Breast epithelium (tissue), 4 donors: ENCODE measurements around the gene UBR3. TPM values are rescaled to one million over a fixed set of nuclear protein-coding genes. Genes with fewer than 3 reads are reported as not detected.

Experiments used
- DNase-seq, 2 donors: peaks; one replicate each; pipeline ENCODE4 v3.0.0-alpha.2; 2019; ENCODE audit warnings: low spot score in 2 of 2
- H3K27ac ChIP-seq, 2 donors: fragments of 200-600 bp; sonication (generic) in 1 of 2; one replicate each; pipeline ENCODE4 v1.5.1; 2016 to 2019; ENCODE audit warnings: mild to moderate bottlenecking in 1 of 2
- H3K27me3 ChIP-seq, 2 donors: fragments of 200-600 bp; sonication (generic) in 1 of 2; one replicate each; pipeline versions ENCODE4 v1.5.1 to v1.6.0; 2017 to 2019; ENCODE audit warnings: control low read depth in 1 of 2, mild to moderate bottlenecking in 1 of 2
- H3K36me3 ChIP-seq: fragments of 200-600 bp; one replicate; pipeline ENCODE4 v1.5.1; 2019
- H3K4me1 ChIP-seq, 2 donors: fragments of 200-600 bp; sonication (generic); one replicate each; pipeline ENCODE4 v1.5.1; 2016 to 2019; ENCODE audit warnings: control low read depth in 1 of 2
- H3K4me3 ChIP-seq, 3 donors: fragments of 200-600 bp; sonication (generic); 1 replicate in 2 of 3; 2 replicates in 1 of 3; pipeline ENCODE4 v1.5.1; 2016 to 2019; ENCODE audit warnings: mild to moderate bottlenecking in 3 of 3, moderate library complexity in 2 of 3
- H3K9me3 ChIP-seq, 2 donors: fragments of 200-600 bp; sonication (generic) in 1 of 2; one replicate each; pipeline ENCODE4 v1.5.1; 2016 to 2019; ENCODE audit warnings: control low read depth in 1 of 2
- POLR2A ChIP-seq: fragments of 450-650 bp; IDR thresholded peaks from one replicate; pipeline ENCODE4 v1.6.1; 2016; ENCODE audit warnings: antibody characterized with exemption, mild to moderate bottlenecking, moderate library complexity
- POLR2AphosphoS5 ChIP-seq, 3 donors: sonication (generic); formaldehyde crosslinking; IDR thresholded peaks; one replicate each; pipeline ENCODE4 v1.6.1; 2017; ENCODE audit warnings: antibody characterized with exemption in 3 of 3
- intact Hi-C: fragments of 100-400 bp; cut with DNase I; formaldehyde crosslinking; loops from one replicate; pipeline ENCODE4 v1.15.1; 2023; ENCODE audit warnings: low total_unique reads
- total RNA-seq, 3 donors: library from RNA; depleted of rRNA; stranded (reverse); fragments of >200 nt; gene quantifications; one replicate each; pipeline ENCODE4 v1.1.0, GENCODE V29; 2016
- TF ChIP-seq, protein P1 (sequence below), 3 donors: fragments of 450-650 bp; IDR thresholded peaks; one replicate each; pipeline ENCODE4 v1.5.1; 2016 to 2017; ENCODE audit warnings: antibody characterized with exemption in 3 of 3, mild to moderate bottlenecking in 3 of 3, moderate library complexity in 3 of 3

The UBR3 gene
- total RNA-seq, 3 donors from 2014 or later = 75.7 to 110 (median 108) TPM

DNA sequence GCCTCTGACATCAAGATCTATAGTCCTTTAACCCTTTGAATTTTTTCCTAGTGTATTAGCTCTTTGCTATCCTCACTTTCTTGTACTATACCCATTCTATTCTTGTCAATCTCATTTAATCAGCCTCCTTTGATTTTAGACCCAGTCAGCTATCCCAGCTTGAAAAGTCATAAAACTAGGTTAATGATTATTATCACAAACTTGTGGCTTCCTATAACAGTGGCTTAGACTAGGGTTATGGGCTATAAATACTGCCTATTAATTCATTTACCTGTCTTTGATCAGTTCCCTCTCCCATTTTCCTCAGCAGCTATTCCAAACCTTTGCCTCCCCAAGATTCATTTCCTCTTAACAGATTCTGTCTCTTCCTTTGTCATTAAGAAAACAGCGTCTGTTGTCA is 174.8 kb downstream of the UBR3 start:
- no peak overlapping the region for H3K4me3 ChIP-seq
- H3K9me3 ChIP-seq = peaks cover 0 to 7% of the 10 kb centered on the region in 2 donors
- TF ChIP-seq, protein P1, sequence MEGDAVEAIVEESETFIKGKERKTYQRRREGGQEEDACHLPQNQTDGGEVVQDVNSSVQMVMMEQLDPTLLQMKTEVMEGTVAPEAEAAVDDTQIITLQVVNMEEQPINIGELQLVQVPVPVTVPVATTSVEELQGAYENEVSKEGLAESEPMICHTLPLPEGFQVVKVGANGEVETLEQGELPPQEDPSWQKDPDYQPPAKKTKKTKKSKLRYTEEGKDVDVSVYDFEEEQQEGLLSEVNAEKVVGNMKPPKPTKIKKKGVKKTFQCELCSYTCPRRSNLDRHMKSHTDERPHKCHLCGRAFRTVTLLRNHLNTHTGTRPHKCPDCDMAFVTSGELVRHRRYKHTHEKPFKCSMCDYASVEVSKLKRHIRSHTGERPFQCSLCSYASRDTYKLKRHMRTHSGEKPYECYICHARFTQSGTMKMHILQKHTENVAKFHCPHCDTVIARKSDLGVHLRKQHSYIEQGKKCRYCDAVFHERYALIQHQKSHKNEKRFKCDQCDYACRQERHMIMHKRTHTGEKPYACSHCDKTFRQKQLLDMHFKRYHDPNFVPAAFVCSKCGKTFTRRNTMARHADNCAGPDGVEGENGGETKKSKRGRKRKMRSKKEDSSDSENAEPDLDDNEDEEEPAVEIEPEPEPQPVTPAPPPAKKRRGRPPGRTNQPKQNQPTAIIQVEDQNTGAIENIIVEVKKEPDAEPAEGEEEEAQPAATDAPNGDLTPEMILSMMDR (IDR thresholded peaks at IDR 0.05) = no peak
- no peak for TF ChIP-seq POLR2AphosphoS5 (IDR thresholded peaks at IDR 0.05)
- TF ChIP-seq POLR2A = no peak
- no peak for DNase-seq
- H3K4me1 ChIP-seq = no peaks in the 10 kb centered on the region
- no peaks in the 10 kb centered on the region for H3K27me3 ChIP-seq
- no peaks in the 10 kb centered on the region for H3K36me3 ChIP-seq
- intact Hi-C loops = no loop called here
- no peak overlapping the region for H3K27ac ChIP-seq

DNA sequence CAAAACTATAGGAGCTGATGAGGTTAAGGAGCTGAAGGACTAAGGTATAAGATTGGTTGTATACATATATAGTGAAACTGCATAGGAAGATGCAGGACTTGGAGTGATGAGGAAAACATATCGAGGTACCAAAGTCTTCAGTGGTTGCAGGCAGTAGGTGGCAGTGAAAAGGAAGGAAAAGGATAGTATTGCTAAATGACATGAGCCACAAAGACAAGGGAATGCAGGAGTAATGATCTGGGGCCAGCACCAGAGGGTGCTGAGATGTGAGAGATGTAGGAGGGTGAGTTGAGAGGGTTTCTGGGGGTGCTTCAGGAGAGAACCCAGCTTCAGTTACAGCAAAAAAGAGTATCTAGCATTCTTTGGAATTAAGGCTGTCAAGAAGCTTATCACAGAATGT is 178.4 kb downstream of the UBR3 start:
- Histone ChIP-seq H3K36me3 (no peaks in the 10 kb centered on the region), H3K9me3 (no peaks in the 10 kb centered on the region)
- intact Hi-C loops = no loop called here

DNA sequence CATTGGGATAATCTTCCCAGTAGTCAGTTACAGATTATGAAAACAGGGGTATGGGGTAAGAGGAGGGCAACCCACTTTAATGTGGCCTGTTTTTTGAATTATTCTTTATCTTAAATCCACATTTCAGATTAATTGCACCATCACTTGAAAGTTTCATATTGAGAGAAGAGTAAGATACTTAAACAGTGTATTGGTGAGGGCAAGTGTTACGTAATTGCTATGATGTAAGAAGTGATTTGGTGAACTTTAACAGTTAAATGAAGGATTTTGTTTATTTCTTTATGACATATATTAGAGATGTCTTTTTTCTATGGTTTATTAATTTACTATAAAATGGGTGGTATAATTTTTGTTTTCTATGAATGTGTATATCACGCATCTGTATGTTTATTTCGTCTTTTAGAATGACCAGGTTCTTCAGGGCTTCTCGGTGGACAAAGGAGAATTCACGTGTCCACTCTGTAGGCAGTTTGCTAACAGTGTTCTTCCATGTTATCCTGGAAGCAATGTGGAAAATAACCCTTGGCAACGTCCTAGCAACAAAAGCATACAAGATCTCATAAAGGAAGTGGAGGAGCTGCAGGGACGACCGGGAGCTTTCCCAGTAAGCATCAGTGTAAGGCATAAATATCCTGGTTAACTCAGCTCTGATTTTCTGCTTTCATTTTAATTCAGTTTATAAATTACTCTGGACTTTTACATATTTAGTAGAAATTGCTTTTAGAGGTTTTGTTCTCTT is 179.5 kb downstream of the UBR3 start:
- no peak overlapping the region for H3K4me3 ChIP-seq
- H3K27ac ChIP-seq = no peak overlapping the region
- no peaks in the 10 kb centered on the region for H3K9me3 ChIP-seq
- no peaks in the 10 kb centered on the region for H3K36me3 ChIP-seq
- no peaks in the 10 kb centered on the region for H3K27me3 ChIP-seq
- no peak for DNase-seq
- H3K4me1 ChIP-seq = no peaks in the 10 kb centered on the region
- TF ChIP-seq POLR2AphosphoS5 (IDR thresholded peaks at IDR 0.05) = no peak
- TF ChIP-seq POLR2A = no peak
- TF ChIP-seq, protein P1 (IDR thresholded peaks at IDR 0.05) = no peak
- intact Hi-C loops = no loop called here

More for the DNA sequence above, 178.4 kb downstream of the UBR3 start:
- Histone ChIP-seq H3K4me1 (no peaks in the 10 kb centered on the region), H3K4me3 (no peak overlapping the region), H3K27me3 (no peaks in the 10 kb centered on the region), H3K27ac (no peak overlapping the region)
- no peak for TF ChIP-seq POLR2A
- TF ChIP-seq, protein P1 (IDR thresholded peaks at IDR 0.05) = no peak
- no peak for TF ChIP-seq POLR2AphosphoS5 (IDR thresholded peaks at IDR 0.05)
- DNase-seq = no peak

DNA sequence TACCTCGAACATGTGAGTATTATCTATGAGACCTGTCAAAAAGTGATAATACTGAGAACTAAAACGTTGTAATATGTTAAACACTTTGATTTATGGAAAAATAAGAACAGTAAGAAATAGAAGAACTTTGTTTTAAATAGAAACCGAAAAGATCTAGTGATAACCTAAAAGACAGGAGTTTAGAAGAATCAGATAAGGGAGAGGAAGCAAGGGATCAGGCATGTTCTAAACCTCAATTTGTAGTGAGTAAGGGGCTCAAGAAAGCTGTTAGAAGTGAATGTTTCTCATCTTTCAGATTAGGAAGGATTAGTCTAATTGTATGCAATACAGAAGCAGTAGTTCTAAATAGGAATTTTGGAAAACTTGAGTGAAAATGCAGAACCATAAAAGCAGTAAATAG is 182.0 kb downstream of the UBR3 start:
- H3K27me3 ChIP-seq = no peaks in the 10 kb centered on the region
- DNase-seq = no peak
- TF ChIP-seq, protein P1 (IDR thresholded peaks at IDR 0.05) = no peak
- TF ChIP-seq POLR2AphosphoS5 (IDR thresholded peaks at IDR 0.05) = no peak
- no peaks in the 10 kb centered on the region for H3K9me3 ChIP-seq
- H3K4me3 ChIP-seq = no peak overlapping the region
- no peaks in the 10 kb centered on the region for H3K36me3 ChIP-seq
- no peak overlapping the region for H3K27ac ChIP-seq
- no peaks in the 10 kb centered on the region for H3K4me1 ChIP-seq
- intact Hi-C loops = no loop called here

DNA sequence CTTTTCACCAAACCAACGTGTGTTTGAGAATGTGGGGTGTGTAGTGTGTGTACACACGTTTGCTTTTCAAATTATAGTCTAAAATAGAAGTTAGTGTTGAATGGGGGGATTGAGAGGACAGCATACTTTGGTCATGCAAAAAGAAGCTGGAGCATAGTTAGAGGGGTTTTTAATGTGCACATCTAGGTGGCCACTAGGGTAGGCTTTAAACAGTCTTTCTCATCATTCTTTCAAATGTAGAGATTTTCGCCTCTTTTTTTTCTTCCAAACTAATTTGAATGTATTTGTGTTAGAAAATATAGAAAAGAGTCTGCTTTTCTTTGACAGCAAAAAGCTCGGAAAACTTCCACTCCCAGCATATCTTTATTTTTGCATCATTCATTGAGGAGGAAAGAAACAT is 185.5 kb downstream of the UBR3 start:
- Histone ChIP-seq H3K9me3 (no peaks in the 10 kb centered on the region), H3K4me3 (no peak overlapping the region), H3K27ac (no peak overlapping the region), H3K36me3 (no peaks in the 10 kb centered on the region), H3K4me1 (no peaks in the 10 kb centered on the region), H3K27me3 (no peaks in the 10 kb centered on the region)
- intact Hi-C loops = no loop called here
- TF ChIP-seq POLR2AphosphoS5 (IDR thresholded peaks at IDR 0.05) (no peak), POLR2A (no peak)
- TF ChIP-seq, protein P1 (IDR thresholded peaks at IDR 0.05) = no peak
- no peak for DNase-seq
